ENCODE results near the gene ARIH1. TPM values are rescaled to one million over a fixed set of nuclear protein-coding genes. Genes with fewer than 3 reads are reported as not detected.

ARIH1 gene
- total and polyA plus RNA-seq, 2 of the 8 experiments (the other 6 are each of a cell fraction or from before 2014, with no cell fraction given) = 32.7 to 179 TPM

GRCh38 chr15:72609862-72610261 lies 135.7 kb downstream of the ARIH1 start:
- no peaks in the 10 kb centered on the region for H3K36me3 ChIP-seq (ENCODE audit: control insufficient read depth in 2 of 4, insufficient read depth in 4 of 4, low read length in 3 of 4)
- CTCF ChIA-PET (ENCODE audit: partially characterized antibody) = interaction anchor here (0.7 to 4.0 kb wide), 5 partner anchors 11 to 160 kb away, joined by 3 to 32 read pairs (median 3); no protein-coding TSS in a partner anchor
- H2BK120ac ChIP-seq (replicated peaks; ENCODE audit: low read depth, low read length) = no peak overlapping the region
- POLR2A ChIA-PET (ENCODE audit: partially characterized antibody) = no interaction called here
- peaks cover under 1 to 3% (median 2%) of the 10 kb centered on the region in 4 experiments; a peak in 5 of 7 replicates for H3K4me1 ChIP-seq (replicated peaks in 1 of 4; ENCODE audit: control insufficient read depth in 3 of 4, insufficient read depth in 4 of 4, low read length in 3 of 4)
- H3K79me2 ChIP-seq (ENCODE audit: control insufficient read depth in 1 of 2, insufficient read depth in 2 of 2, low read length in 2 of 2) = no peaks in the 10 kb centered on the region
- DNase-seq (ENCODE audit: low read depth in 1 of 2, low spot score in 2 of 2) = no peak
- no peak overlapping the region for H3K56ac ChIP-seq (replicated peaks; ENCODE audit: insufficient read length, low read depth, low read length)
- H3K23me2 ChIP-seq (ENCODE audit: low read depth, low read length) = no peaks in the 10 kb centered on the region
- H3K4ac ChIP-seq (replicated peaks; ENCODE audit: insufficient read length, low read depth, low read length) = no peak overlapping the region
- 0 out of 2 replicates have a peak overlapping the region, but pooled peaks have one; percentile 1 for H2AK5ac ChIP-seq (ENCODE audit: low read depth, low read length)
- no peak overlapping the region for H3K9ac ChIP-seq (replicated peaks in 1 of 4; ENCODE audit: extremely low read depth in 1 of 4, low read depth in 3 of 4, low read length in 3 of 4)
- no peak overlapping the region for H3K4me3 ChIP-seq (ENCODE audit: extremely low read depth in 1 of 4, insufficient read depth in 2 of 4, low read depth in 3 of 4, low read length in 4 of 4)
- H2BK20ac ChIP-seq (ENCODE audit: low read length) = no peak overlapping the region
- no peaks in the 10 kb centered on the region for H4K20me1 ChIP-seq (replicated peaks in 1 of 2; ENCODE audit: control insufficient read depth in 1 of 2, insufficient read depth in 2 of 2, low read length in 2 of 2)
- no peak overlapping the region for H4K8ac ChIP-seq (ENCODE audit: extremely low read depth, insufficient read depth, low read length)
- no peak overlapping the region for H3K23ac ChIP-seq (ENCODE audit: insufficient read length)
- no peak overlapping the region for H4K5ac ChIP-seq (ENCODE audit: insufficient read length, low read depth, low read length)
- no peaks in the 10 kb centered on the region for H3K9me3 ChIP-seq (ENCODE audit: insufficient read depth in 2 of 2, low read depth in 1 of 2, low read length in 1 of 2)
- no peak overlapping the region for H4K91ac ChIP-seq (replicated peaks; ENCODE audit: insufficient read length, low read length)
- H3K79me1 ChIP-seq (ENCODE audit: low read depth, low read length) = no peaks in the 10 kb centered on the region
- no peak overlapping the region for H3K4me2 ChIP-seq (ENCODE audit: insufficient read depth in 1 of 2, low read depth in 2 of 2, low read length in 2 of 2)
- no peak overlapping the region; the same call in 1 of the 2 replicates for H2BK15ac ChIP-seq (ENCODE audit: low read length)
- H3K14ac ChIP-seq (ENCODE audit: insufficient read length) = no peak overlapping the region
- H2AFZ ChIP-seq (ENCODE audit: low read length) = no peak overlapping the region
- no peak for FAIRE-seq
- H2BK12ac ChIP-seq (ENCODE audit: low read depth, low read length) = peak overlapping the region; percentile 11; the same call in 1 of the 2 replicates
- H3K27ac ChIP-seq (ENCODE audit: low read depth, low read length) = no peak overlapping the region
- H3K18ac ChIP-seq (ENCODE audit: extremely low read depth, low read length) = no peak overlapping the region
- WGBS, 2 experiments (ENCODE audit: extremely low coverage in 1 of 2, insufficient coverage in 1 of 2, insufficient read length in 1 of 2, insufficient replicate concordance in 2 of 2, low coverage in 1 of 2, low lambda C conversion rate in 2 of 2, missing lambda C conversion rate in 1 of 2) = 89% methylated on average over 8 of the region's 8 CpGs; no CpG with 5 or more reads in 1 of the 2 experiments
- H3K27me3 ChIP-seq (replicated peaks in 1 of 4; ENCODE audit: control insufficient read depth in 3 of 4, extremely low read depth in 1 of 4, insufficient read depth in 3 of 4, low read length in 3 of 4) = no peaks in the 10 kb centered on the region
- H2BK5ac ChIP-seq (ENCODE audit: low read depth, low read length) = peak overlapping the region; percentile 66; the same call in 1 of the 2 replicates
- TF ChIP-seq MAFK (IDR thresholded peaks at IDR 0.05; ENCODE audit: low read depth, low read length) (no peak), HDAC2 (IDR thresholded peaks at IDR 0.05; ENCODE audit: borderline replicate concordance in 1 of 2, low read depth in 2 of 2, low read length in 2 of 2) (no peak), PHF8 (conservative IDR thresholded peaks at IDR 0.05; ENCODE audit: low read depth, low read length) (no peak), ZNF274 (IDR thresholded peaks at IDR 0.05; ENCODE audit: borderline replicate concordance, extremely low read depth, low read length) (no peak), SAP30 (IDR thresholded peaks at IDR 0.05; ENCODE audit: insufficient read depth, insufficient replicate concordance, low read length) (no peak), CREB1 (IDR thresholded peaks at IDR 0.05) (no peak), KDM5A (IDR thresholded peaks at IDR 0.05; ENCODE audit: low read length) (no peak), RNF2 (IDR thresholded peaks at IDR 0.05; ENCODE audit: borderline replicate concordance, low read depth, low read length, missing control alignments, poor library complexity, severe bottlenecking) (no peak), KDM4A (IDR thresholded peaks at IDR 0.05; ENCODE audit: low read depth, low read length, severe bottlenecking) (no peak), GABPA (IDR thresholded peaks at IDR 0.05; ENCODE audit: borderline replicate concordance, insufficient read depth, low read length) (no peak), POLR2AphosphoS5 (IDR thresholded peaks at IDR 0.05; ENCODE audit: low read depth, low read length) (no peak), NANOG (IDR thresholded peaks at IDR 0.05; ENCODE audit: insufficient read depth, low read depth, low read length, poor library complexity, severe bottlenecking) (no peak), JUND (IDR thresholded peaks at IDR 0.05; ENCODE audit: low read length) (no peak)
